Keratinocyte (primary cell): ENCODE results near the gene PLAC9. TPM values are rescaled to one million over a fixed set of nuclear protein-coding genes. Genes with fewer than 3 reads are reported as not detected.

Experiments
- DNase-seq: peaks from one replicate; pipeline ENCODE4 v3.0.0-alpha.2; 2011; ENCODE audit warnings: low read depth, missing footprints, low spot score
- FAIRE-seq: peaks from 2 replicates; lab custom pipeline; 2011; peaks lifted over from hg19 to GRCh38; lab: Jason Lieb, UNC
- H2AFZ ChIP-seq: 2 replicates; pipeline ENCODE4 v1.6.0; 2012; ENCODE audit warnings: low read length, control low read depth, inconsistent platforms; ENCODE audit not compliant: control insufficient read depth
- H3K27ac ChIP-seq: 2 replicates; pipeline ENCODE4 v1.5.1; 2011; ENCODE audit warnings: low read length; ENCODE audit not compliant: control insufficient read depth, insufficient read depth
- H3K27me3 ChIP-seq: 3 replicates; pipeline ENCODE4 v1.6.0; 2011; ENCODE audit warnings: low read length; ENCODE audit not compliant: control insufficient read depth, insufficient read depth; ENCODE audit errors: extremely low read depth
- H3K36me3 ChIP-seq, 2 experiments: 2 replicates in 1 of 2; 3 replicates in 1 of 2; pipeline ENCODE4 v1.5.1; 2011; ENCODE audit warnings: low read length in 2 of 2, mild to moderate bottlenecking in 1 of 2; ENCODE audit not compliant: control insufficient read depth in 2 of 2, insufficient read depth in 2 of 2; ENCODE audit errors: extremely low read depth in 1 of 2
- H3K4me1 ChIP-seq: 3 replicates; pipeline ENCODE4 v1.5.1; 2011; ENCODE audit warnings: low read length; ENCODE audit not compliant: control insufficient read depth, insufficient read depth; ENCODE audit errors: extremely low read depth
- H3K4me2 ChIP-seq: 3 replicates; pipeline ENCODE4 v1.6.0; 2011; ENCODE audit warnings: low read depth, low read length; ENCODE audit not compliant: control insufficient read depth, insufficient read depth; ENCODE audit errors: extremely low read depth
- H3K4me3 ChIP-seq, 3 experiments: fragments of 200-600 bp in 1 of 3; sonication (generic) in 1 of 3; 2 replicates in 2 of 3; 3 replicates in 1 of 3; pipeline ENCODE4 v1.5.1; 2011 to 2016; ENCODE audit warnings: low read length in 3 of 3, mild to moderate bottlenecking in 3 of 3, control low read depth in 2 of 3, inconsistent platforms in 1 of 3, low read depth in 1 of 3, mixed read lengths in 1 of 3, mixed run types in 1 of 3, moderate library complexity in 1 of 3; ENCODE audit not compliant: control insufficient read depth in 2 of 3, insufficient read depth in 2 of 3; ENCODE audit errors: extremely low read depth in 1 of 3
- H3K79me2 ChIP-seq: 2 replicates; pipeline ENCODE4 v1.6.0; 2012; ENCODE audit warnings: low read length; ENCODE audit not compliant: control insufficient read depth, insufficient read depth
- H3K9ac ChIP-seq: 3 replicates; pipeline ENCODE4 v1.6.0; 2011; ENCODE audit warnings: low read length; ENCODE audit not compliant: control insufficient read depth, insufficient read depth; ENCODE audit errors: extremely low read depth
- H3K9me1 ChIP-seq: 3 replicates; pipeline ENCODE4 v1.6.0; 2011; ENCODE audit warnings: low read length; ENCODE audit not compliant: control insufficient read depth, insufficient read depth; ENCODE audit errors: extremely low read depth
- H3K9me3 ChIP-seq: 2 replicates; pipeline ENCODE4 v1.5.1; 2012; ENCODE audit warnings: low read depth, low read length; ENCODE audit not compliant: control insufficient read depth
- H4K20me1 ChIP-seq: 3 replicates; pipeline ENCODE4 v1.6.0; 2011; ENCODE audit warnings: low read length; ENCODE audit not compliant: control insufficient read depth, insufficient read depth; ENCODE audit errors: extremely low read depth
- EZH2 ChIP-seq: IDR thresholded peaks from one replicate; pipeline ENCODE4 v1.6.1; 2012; ENCODE audit warnings: inconsistent platforms, mild to moderate bottlenecking, low read length, moderate library complexity
- dilution Hi-C: fragments of 300-500 bp; cut with MboI; formaldehyde crosslinking; loops from one replicate; pipeline ENCODE4 v1.7.0; 2020; ENCODE audit warnings: low sequenced_read_pairs; ENCODE audit not compliant: extremely low pct_ligation_motif_present
- polyA plus RNA-seq, 5 experiments: library from polyadenylated mRNA; depleted of rRNA in 3 of 5; stranded (reverse) in 3 of 5; stranded (forward) in 1 of 5; unstranded in 1 of 5; fragments of >200 nt; gene quantifications; 1 replicate in 1 of 5; 2 replicates in 3 of 5; 3 replicates in 1 of 5; pipeline versions ENCODE4 v1.2.1 to v1.2.3, GENCODE V29; 2011 to 2012; ENCODE audit warnings: missing spikeins in 2 of 5, low read depth in 1 of 5, low replicate concordance in 1 of 5
- TF ChIP-seq, protein P1 (sequence below), 3 experiments: IDR thresholded peaks in 1 of 3; conservative IDR thresholded peaks in 1 of 3; optimal IDR thresholded peaks in 1 of 3; 2 replicates in 2 of 3; 3 replicates in 1 of 3; pipeline versions ENCODE3 to v1.5.1; 2011; ENCODE audit warnings: low read length in 3 of 3, mild to moderate bottlenecking in 3 of 3, moderate library complexity in 2 of 3, control low read depth in 1 of 3, inconsistent platforms in 1 of 3; ENCODE audit not compliant: insufficient read depth in 2 of 3; ENCODE audit errors: extremely low read depth in 1 of 3

Gene PLAC9
- polyA plus RNA-seq, 1 donor (not counting 4 experiments of a cell fraction or from before 2014, with no cell fraction given): 0.39 TPM

DNA sequence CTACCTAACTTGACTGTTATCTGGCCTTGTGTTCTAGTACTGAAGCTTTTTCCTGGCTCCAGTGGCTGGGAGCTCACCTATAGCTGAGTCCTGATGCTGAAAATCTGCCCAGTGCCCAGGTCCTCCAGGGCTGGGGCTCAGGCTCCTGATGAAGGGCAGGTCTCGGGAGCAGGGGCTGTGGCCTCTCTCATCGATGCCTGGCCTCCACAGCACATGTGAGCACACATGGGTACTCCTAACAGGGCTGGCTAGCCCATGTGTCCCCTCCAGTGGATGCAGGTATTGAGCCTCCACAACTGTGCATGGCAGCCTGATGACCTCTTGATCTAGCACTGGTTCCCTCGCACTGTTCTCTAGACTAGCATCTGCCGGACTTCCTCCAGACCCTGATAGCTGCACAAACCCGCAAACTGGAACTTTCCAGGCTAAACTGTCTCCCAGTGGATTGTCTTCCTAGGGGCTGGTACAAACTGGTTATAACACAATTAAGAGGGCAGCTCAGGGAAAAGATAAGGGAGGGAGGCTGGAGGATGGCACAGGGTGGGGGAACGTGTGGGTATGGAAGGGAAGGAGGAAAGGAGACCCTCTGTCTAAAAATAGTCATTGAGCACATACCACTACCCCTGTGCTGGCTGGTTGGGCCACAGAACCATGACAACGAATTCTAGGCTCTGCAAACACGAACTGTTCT, 35.1 kb downstream of the PLAC9 start:
- Histone ChIP-seq H2AFZ (no peak overlapping the region), H3K9ac (no peak overlapping the region), H3K36me3 (peaks cover 16 to 20% of the 10 kb centered on the region in 2 experiments), H3K27me3 (no peaks in the 10 kb centered on the region), H4K20me1 (peaks cover 6% of the 10 kb centered on the region), H3K4me1 (peaks cover 47% of the 10 kb centered on the region), H3K27ac (no peak overlapping the region), H3K4me3 (no peak overlapping the region), H3K4me2 (no peak overlapping the region), H3K9me3 (no peaks in the 10 kb centered on the region), H3K9me1 (no peaks in the 10 kb centered on the region), H3K79me2 (peaks cover 2% of the 10 kb centered on the region)
- dilution Hi-C loops: no loop called here
- TF ChIP-seq, protein P1, sequence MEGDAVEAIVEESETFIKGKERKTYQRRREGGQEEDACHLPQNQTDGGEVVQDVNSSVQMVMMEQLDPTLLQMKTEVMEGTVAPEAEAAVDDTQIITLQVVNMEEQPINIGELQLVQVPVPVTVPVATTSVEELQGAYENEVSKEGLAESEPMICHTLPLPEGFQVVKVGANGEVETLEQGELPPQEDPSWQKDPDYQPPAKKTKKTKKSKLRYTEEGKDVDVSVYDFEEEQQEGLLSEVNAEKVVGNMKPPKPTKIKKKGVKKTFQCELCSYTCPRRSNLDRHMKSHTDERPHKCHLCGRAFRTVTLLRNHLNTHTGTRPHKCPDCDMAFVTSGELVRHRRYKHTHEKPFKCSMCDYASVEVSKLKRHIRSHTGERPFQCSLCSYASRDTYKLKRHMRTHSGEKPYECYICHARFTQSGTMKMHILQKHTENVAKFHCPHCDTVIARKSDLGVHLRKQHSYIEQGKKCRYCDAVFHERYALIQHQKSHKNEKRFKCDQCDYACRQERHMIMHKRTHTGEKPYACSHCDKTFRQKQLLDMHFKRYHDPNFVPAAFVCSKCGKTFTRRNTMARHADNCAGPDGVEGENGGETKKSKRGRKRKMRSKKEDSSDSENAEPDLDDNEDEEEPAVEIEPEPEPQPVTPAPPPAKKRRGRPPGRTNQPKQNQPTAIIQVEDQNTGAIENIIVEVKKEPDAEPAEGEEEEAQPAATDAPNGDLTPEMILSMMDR (optimal IDR thresholded peaks at IDR 0.05 in 1 of 3, IDR thresholded peaks at IDR 0.05 in 1 of 3, conservative IDR thresholded peaks at IDR 0.05 in 1 of 3; ENCODE audit: extremely low read depth in 1 of 3, insufficient read depth in 2 of 3, low read length in 3 of 3): no peak
- no peak for TF ChIP-seq EZH2
- FAIRE-seq (no peak), DNase-seq (no peak)

DNA sequence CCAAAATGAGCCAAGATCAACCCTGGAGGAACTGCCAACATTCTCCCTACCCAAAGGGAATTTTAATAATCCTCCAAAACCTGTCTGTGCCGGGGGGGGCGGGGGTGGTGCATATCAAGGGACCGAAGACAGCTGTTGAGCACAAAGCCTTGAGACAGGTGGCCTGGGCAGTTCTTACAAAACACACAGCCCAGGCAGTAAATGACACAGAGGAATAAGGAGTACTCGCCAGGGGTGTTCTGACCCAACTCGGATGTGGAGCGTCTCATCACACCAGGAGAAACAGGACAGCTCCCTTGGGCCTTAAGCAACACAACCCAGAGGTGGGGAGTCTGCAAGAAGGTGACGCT, 35.6 kb downstream of the PLAC9 start:
- peaks cover 6% of the 10 kb centered on the region for H4K20me1 ChIP-seq
- peaks cover 50% of the 10 kb centered on the region for H3K4me1 ChIP-seq
- H3K27ac ChIP-seq: no peak overlapping the region
- dilution Hi-C loops: no loop called here
- H3K9me1 ChIP-seq: no peaks in the 10 kb centered on the region
- H3K4me2 ChIP-seq: no peak overlapping the region
- FAIRE-seq (no peak), DNase-seq (no peak)
- TF ChIP-seq EZH2: no peak
- TF ChIP-seq, protein P1 (optimal IDR thresholded peaks at IDR 0.05 in 1 of 3, IDR thresholded peaks at IDR 0.05 in 1 of 3, conservative IDR thresholded peaks at IDR 0.05 in 1 of 3; ENCODE audit: extremely low read depth in 1 of 3, insufficient read depth in 2 of 3, low read length in 3 of 3): no peak
- H2AFZ ChIP-seq: no peak overlapping the region
- H3K79me2 ChIP-seq: peaks cover 2% of the 10 kb centered on the region
- no peaks in the 10 kb centered on the region for H3K27me3 ChIP-seq
- no peak overlapping the region for H3K9ac ChIP-seq
- no peaks in the 10 kb centered on the region for H3K9me3 ChIP-seq
- no peak overlapping the region for H3K4me3 ChIP-seq
- H3K36me3 ChIP-seq: peaks cover 16 to 20% of the 10 kb centered on the region in 2 experiments
